Panc1 (cell line): ENCODE measurements around the gene SCAF4. TPM values are rescaled to one million over a fixed set of nuclear protein-coding genes. Genes with fewer than 3 reads are reported as not detected.

ENCODE experiments used
- ATAC-seq: fragments of 200-7000 bp; cut with Tn5 transposase; 2 replicates; pipeline ENCODE4 v1.9.1; 2020; ENCODE audit warnings: mild to moderate bottlenecking, moderate library complexity
- BruUV-seq: library from RNA; stranded (reverse); fragments of 400-500 nt; replicated peaks from 2 replicates; lab custom pipeline; 2021; lab: Mats Ljungman, UMichigan
- CTCF ChIA-PET: fragments of 300-600 bp; sonication (Branson Sonifier 250); formaldehyde crosslinking; loops from one replicate; lab custom pipeline; 2022; ENCODE audit warnings: antibody characterized with exemption; lab: Charles Lee
- POLR2A ChIA-PET: fragments of 300-600 bp; sonication (Branson Sonifier 250); formaldehyde crosslinking; loops from one replicate; lab custom pipeline; 2022; ENCODE audit warnings: antibody characterized with exemption; lab: Charles Lee
- DNase-seq: peaks from one replicate; pipeline ENCODE4 v3.0.0-alpha.2; 2010; ENCODE audit warnings: low read depth, low spot score
- H3K27ac ChIP-seq: 2 replicates; pipeline ENCODE4 v1.5.1; 2011; ENCODE audit warnings: mild to moderate bottlenecking, low read length, inconsistent platforms
- H3K27me3 ChIP-seq: fragments of 200-500 bp; sonication (Bioruptor generic); 2 replicates; pipeline ENCODE4 v1.6.0; 2014; ENCODE audit warnings: low read length, inconsistent platforms; ENCODE audit not compliant: control insufficient read depth, insufficient read depth
- H3K36me3 ChIP-seq: fragments of 200-500 bp; sonication (Bioruptor generic); 2 replicates; pipeline ENCODE4 v1.5.1; 2014; ENCODE audit warnings: inconsistent platforms, mild to moderate bottlenecking, low read length, moderate library complexity; ENCODE audit not compliant: control insufficient read depth, insufficient read depth
- H3K4me1 ChIP-seq: 2 replicates; pipeline ENCODE4 v1.5.1; 2011; ENCODE audit warnings: inconsistent platforms, mild to moderate bottlenecking, low read length, moderate library complexity; ENCODE audit not compliant: control insufficient read depth, insufficient read depth
- H3K4me3 ChIP-seq, 2 experiments: 2 replicates each; pipeline ENCODE4 v1.5.1; 2011 to 2012; ENCODE audit warnings: low read depth in 2 of 2, low read length in 2 of 2, mild to moderate bottlenecking in 2 of 2, inconsistent platforms in 1 of 2, moderate library complexity in 1 of 2
- H3K9me3 ChIP-seq: fragments of 200-500 bp; sonication (Bioruptor generic); 2 replicates; pipeline ENCODE4 v1.5.1; 2014; ENCODE audit warnings: low read depth, mild to moderate bottlenecking, inconsistent platforms, low read length, moderate library complexity; ENCODE audit not compliant: control insufficient read depth, insufficient read depth
- CTCF ChIP-seq: fragments of 450-650 bp; IDR thresholded peaks from 2 replicates; pipeline ENCODE4 v1.5.1; 2017; ENCODE audit warnings: mild to moderate bottlenecking
- POLR2AphosphoS5 ChIP-seq: IDR thresholded peaks from 2 replicates; pipeline ENCODE4 v1.6.1; 2012; ENCODE audit warnings: mild to moderate bottlenecking, low read depth, low read length, moderate library complexity
- REST ChIP-seq, 2 experiments: IDR thresholded peaks; 2 replicates each; pipeline ENCODE4 v1.6.1; 2011 to 2012; ENCODE audit warnings: low read depth in 2 of 2, control low read depth in 1 of 2, low read length in 1 of 2, mild to moderate bottlenecking in 1 of 2, moderate library complexity in 1 of 2; ENCODE audit not compliant: insufficient read depth in 1 of 2
- SIN3A ChIP-seq: IDR thresholded peaks from 2 replicates; pipeline ENCODE4 v1.6.1; 2012; ENCODE audit warnings: low read depth, mild to moderate bottlenecking, low read length, moderate library complexity, borderline replicate concordance; ENCODE audit not compliant: insufficient read depth
- TCF7L2 ChIP-seq: IDR thresholded peaks from 2 replicates; pipeline ENCODE4 v1.6.1; 2011; ENCODE audit warnings: mild to moderate bottlenecking, low read depth, low read length, inconsistent platforms
- in situ Hi-C: cut with HindIII; loops from 2 replicates; pipeline ENCODE4 v1.10.0; 2016; ENCODE audit warnings: low sequenced_read_pairs, low pct_unique_long_range_greater_than_20kb
- intact Hi-C: fragments of 100-400 bp; cut with micrococcal nuclease; formaldehyde crosslinking; loops from one replicate; pipeline ENCODE4 v1.10.0; 2022; ENCODE audit not compliant: unreplicated experiment
- total RNA-seq: library from RNA; stranded (reverse); gene quantifications from one replicate; pipeline ENCODE4 v1.2.1, GENCODE V29; 2021; ENCODE audit not compliant: unreplicated experiment

The SCAF4 gene
- total RNA-seq, 1 experiment from 2014 or later, result 28.4 TPM

- in situ Hi-C loops (no loop called here), intact Hi-C loops (no loop called here)
- no peaks in the 10 kb centered on the region for H3K27me3 ChIP-seq
- TF ChIP-seq SIN3A, result no peak
- TF ChIP-seq POLR2AphosphoS5, result no peak
- no peak for TF ChIP-seq CTCF
- TF ChIP-seq TCF7L2, result no peak
- no peak for TF ChIP-seq REST (IDR thresholded peaks at IDR 0.05; ENCODE audit: insufficient read depth in 1 of 2, low read depth in 2 of 2, low read length in 1 of 2)
- CTCF ChIA-PET, result no interaction called here
- H3K27ac ChIP-seq, result no peak overlapping the region
- H3K4me3 ChIP-seq, result no peak overlapping the region
- no TSS peak for BruUV-seq
- H3K9me3 ChIP-seq, result no peaks in the 10 kb centered on the region
- no peaks in the 10 kb centered on the region; the same call in 1 of the 2 replicates for H3K4me1 ChIP-seq
- ATAC-seq, result no peak
- H3K36me3 ChIP-seq, result peaks cover 29% of the 10 kb centered on the region
- no peak for DNase-seq
- POLR2A ChIA-PET, result no interaction called here
Observed at GRCh38 chr21:31668651-31669491, 63.0 kb downstream of the SCAF4 start.

- intact Hi-C loops, result no loop called here
- no peak for DNase-seq
- TF ChIP-seq REST (IDR thresholded peaks at IDR 0.05; ENCODE audit: insufficient read depth in 1 of 2, low read depth in 2 of 2, low read length in 1 of 2), result no peak
- no peak for TF ChIP-seq TCF7L2
- TF ChIP-seq POLR2AphosphoS5, result no peak
- no peak for TF ChIP-seq SIN3A
- TF ChIP-seq CTCF, result no peak
- no peak for ATAC-seq
- BruUV-seq, result no TSS peak
- Histone ChIP-seq H3K9me3 (no peaks in the 10 kb centered on the region), H3K27me3 (no peaks in the 10 kb centered on the region), H3K27ac (no peak overlapping the region), H3K36me3 (peaks cover 29% of the 10 kb centered on the region), H3K4me1 (peaks cover 8% of the 10 kb centered on the region), H3K4me3 (no peak overlapping the region)
- in situ Hi-C loops, result no loop called here
- POLR2A ChIA-PET, result no interaction called here
- CTCF ChIA-PET, result no interaction called here
Observed at GRCh38 chr21:31667639-31668038, 64.3 kb downstream of the SCAF4 start.
